HepG2 (cell line): Measurements from ENCODE around the gene SSX2IP. TPM values are rescaled to one million over a fixed set of nuclear protein-coding genes. Genes with fewer than 3 reads are reported as not detected.

Source experiments
- CHD2 ChIP-seq: IDR thresholded peaks from 2 replicates; pipeline ENCODE4 v1.6.1; 2011; ENCODE audit warnings: low read depth, low read length, improper control_type of control experiment
- GTF2F1 ChIP-seq: fragments of 150-350 bp; IDR thresholded peaks from 2 replicates; pipeline ENCODE4 v1.6.1; 2014; ENCODE audit warnings: low read length
- KAT8 ChIP-seq: IDR thresholded peaks from 2 replicates; pipeline ENCODE4 v1.6.1; 2016; ENCODE audit warnings: missing genetic modification reagents, missing compliant biosample characterization
- MTA3 ChIP-seq: sonication (generic); formaldehyde crosslinking; IDR thresholded peaks from 2 replicates; pipeline ENCODE4 v1.4.0; 2020; ENCODE audit warnings: missing genetic modification reagents
- SAP130 ChIP-seq: IDR thresholded peaks from 2 replicates; pipeline ENCODE4 v1.6.1; 2016; ENCODE audit warnings: low read depth
- TRIM24 ChIP-seq: sonication (generic); formaldehyde crosslinking; IDR thresholded peaks from 2 replicates; pipeline ENCODE4 v1.8.0; 2022; ENCODE audit warnings: mild to moderate bottlenecking, missing genetic modification reagents
- ZKSCAN5 ChIP-seq: sonication (generic); formaldehyde crosslinking; IDR thresholded peaks from 2 replicates; pipeline ENCODE4 v1.5.1; 2020; ENCODE audit warnings: mild to moderate bottlenecking, missing genetic modification reagents
- ZNF614 ChIP-seq: IDR thresholded peaks from 2 replicates; pipeline ENCODE4 v1.6.1; 2018; ENCODE audit warnings: missing biosample characterization, missing genetic modification reagents, inconsistent platforms, borderline replicate concordance
- polyA plus RNA-seq, 8 experiments: library from polyadenylated mRNA; depleted of rRNA in 3 of 8; stranded (reverse) in 7 of 8; unstranded in 1 of 8; fragments of >200 nt; fragmentation: Illumina TruSeq in 4 of 8; extraction: Trizol in 4 of 8; gene quantifications; 2 replicates each; pipeline versions ENCODE4 v1.2.1 to v1.2.3, GENCODE V29; 2011 to 2016; ENCODE audit warnings: low read depth in 4 of 8, missing spikeins in 1 of 8, mixed read lengths in 1 of 8; ENCODE audit not compliant: insufficient read depth in 1 of 8
- total RNA-seq, 5 experiments: library from RNA; depleted of rRNA; stranded (reverse); fragments of >200 nt; fragmentation: Illumina TruSeq; extraction: Trizol; gene quantifications; 2 replicates each; pipeline ENCODE4 v1.2.3, GENCODE V29; 2016; ENCODE audit warnings: low read depth in 1 of 5
- TF ChIP-seq, protein P1 (sequence below): sonication (generic); formaldehyde crosslinking; conservative IDR thresholded peaks from 2 replicates; pipeline ENCODE4 v1.8.0; 2022; ENCODE audit warnings: low read depth, missing genetic modification reagents
- TF ChIP-seq, protein P2 (sequence below): IDR thresholded peaks from 2 replicates; pipeline ENCODE4 v1.6.1; 2016
- TF ChIP-seq, protein P3 (sequence below): sonication (generic); formaldehyde crosslinking; IDR thresholded peaks from 2 replicates; pipeline ENCODE4 v1.4.0; 2020; ENCODE audit warnings: missing genetic modification reagents
- TF ChIP-seq, protein P4 (sequence below): sonication (generic); formaldehyde crosslinking; IDR thresholded peaks from 2 replicates; pipeline ENCODE4 v1.5.1; 2020; ENCODE audit warnings: missing genetic modification reagents, mild to moderate bottlenecking, borderline replicate concordance
- TF ChIP-seq, protein P5 (sequence below): sonication (generic); formaldehyde crosslinking; IDR thresholded peaks from 2 replicates; pipeline ENCODE4 v1.5.0; 2020; ENCODE audit warnings: missing genetic modification reagents, mild to moderate bottlenecking, borderline replicate concordance
- TF ChIP-seq, protein P6 (sequence below): sonication (generic); formaldehyde crosslinking; IDR thresholded peaks from 2 replicates; pipeline ENCODE4 v1.4.0; 2020; ENCODE audit warnings: missing genetic modification reagents

Gene SSX2IP
- total and polyA plus RNA-seq, 2 of the 13 experiments (the other 11 are each of a cell fraction or from before 2014, with no cell fraction given): 2.7 to 23.7 TPM

DNA sequence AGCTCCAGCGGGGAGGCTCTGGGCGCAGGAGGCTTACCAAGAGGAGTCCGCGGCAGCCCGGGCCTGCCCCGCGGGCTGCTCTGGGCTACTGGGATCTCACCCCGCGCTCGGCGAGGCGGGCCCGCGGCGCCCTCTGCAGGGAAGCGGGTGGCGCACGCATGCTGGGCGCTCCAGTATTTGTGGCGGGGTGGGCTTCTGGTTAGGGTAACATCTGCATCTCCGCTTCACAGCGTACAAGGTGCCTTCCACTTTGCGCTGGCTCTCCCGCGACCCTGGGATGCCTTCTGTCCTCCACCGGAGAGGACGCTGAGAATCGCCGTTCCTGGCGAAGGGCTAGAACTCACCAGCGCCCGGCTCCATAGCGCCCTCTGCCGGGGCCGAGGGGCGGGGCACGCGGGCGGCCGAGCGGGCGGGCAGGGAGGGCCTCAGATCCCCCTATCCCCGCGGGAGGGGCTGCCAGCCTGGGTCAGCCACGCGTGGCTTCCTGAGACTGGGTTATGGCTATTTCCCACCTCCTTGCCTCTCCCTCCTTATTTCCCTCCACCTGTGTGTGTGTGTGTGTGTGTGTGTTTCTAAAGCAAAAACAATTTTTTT is 69.4 kb downstream of the SSX2IP start (continued):
- TF ChIP-seq, protein P1, sequence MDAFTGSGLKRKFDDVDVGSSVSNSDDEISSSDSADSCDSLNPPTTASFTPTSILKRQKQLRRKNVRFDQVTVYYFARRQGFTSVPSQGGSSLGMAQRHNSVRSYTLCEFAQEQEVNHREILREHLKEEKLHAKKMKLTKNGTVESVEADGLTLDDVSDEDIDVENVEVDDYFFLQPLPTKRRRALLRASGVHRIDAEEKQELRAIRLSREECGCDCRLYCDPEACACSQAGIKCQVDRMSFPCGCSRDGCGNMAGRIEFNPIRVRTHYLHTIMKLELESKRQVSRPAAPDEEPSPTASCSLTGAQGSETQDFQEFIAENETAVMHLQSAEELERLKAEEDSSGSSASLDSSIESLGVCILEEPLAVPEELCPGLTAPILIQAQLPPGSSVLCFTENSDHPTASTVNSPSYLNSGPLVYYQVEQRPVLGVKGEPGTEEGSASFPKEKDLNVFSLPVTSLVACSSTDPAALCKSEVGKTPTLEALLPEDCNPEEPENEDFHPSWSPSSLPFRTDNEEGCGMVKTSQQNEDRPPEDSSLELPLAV (CRISPR knock-in tag): no peak
- TF ChIP-seq GTF2F1 (no peak), MTA3 (CRISPR knock-in tag) (no peak), CHD2 (no peak), TRIM24 (CRISPR knock-in tag) (no peak), ZNF614 (CRISPR knock-in tag) (no peak), KAT8 (CRISPR knock-in tag) (no peak), SAP130 (CRISPR knock-in tag) (peak; percentile 25; the same call in 1 of the 2 replicates), ZKSCAN5 (no peak)
- TF ChIP-seq, protein P2, sequence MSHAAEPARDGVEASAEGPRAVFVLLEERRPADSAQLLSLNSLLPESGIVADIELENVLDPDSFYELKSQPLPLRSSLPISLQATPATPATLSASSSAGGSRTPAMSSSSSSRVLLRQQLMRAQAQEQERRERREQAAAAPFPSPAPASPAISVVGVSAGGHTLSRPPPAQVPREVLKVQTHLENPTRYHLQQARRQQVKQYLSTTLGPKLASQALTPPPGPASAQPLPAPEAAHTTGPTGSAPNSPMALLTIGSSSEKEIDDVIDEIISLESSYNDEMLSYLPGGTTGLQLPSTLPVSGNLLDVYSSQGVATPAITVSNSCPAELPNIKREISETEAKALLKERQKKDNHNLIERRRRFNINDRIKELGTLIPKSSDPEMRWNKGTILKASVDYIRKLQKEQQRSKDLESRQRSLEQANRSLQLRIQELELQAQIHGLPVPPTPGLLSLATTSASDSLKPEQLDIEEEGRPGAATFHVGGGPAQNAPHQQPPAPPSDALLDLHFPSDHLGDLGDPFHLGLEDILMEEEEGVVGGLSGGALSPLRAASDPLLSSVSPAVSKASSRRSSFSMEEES (CRISPR knock-in tag): no peak
- TF ChIP-seq, protein P3, sequence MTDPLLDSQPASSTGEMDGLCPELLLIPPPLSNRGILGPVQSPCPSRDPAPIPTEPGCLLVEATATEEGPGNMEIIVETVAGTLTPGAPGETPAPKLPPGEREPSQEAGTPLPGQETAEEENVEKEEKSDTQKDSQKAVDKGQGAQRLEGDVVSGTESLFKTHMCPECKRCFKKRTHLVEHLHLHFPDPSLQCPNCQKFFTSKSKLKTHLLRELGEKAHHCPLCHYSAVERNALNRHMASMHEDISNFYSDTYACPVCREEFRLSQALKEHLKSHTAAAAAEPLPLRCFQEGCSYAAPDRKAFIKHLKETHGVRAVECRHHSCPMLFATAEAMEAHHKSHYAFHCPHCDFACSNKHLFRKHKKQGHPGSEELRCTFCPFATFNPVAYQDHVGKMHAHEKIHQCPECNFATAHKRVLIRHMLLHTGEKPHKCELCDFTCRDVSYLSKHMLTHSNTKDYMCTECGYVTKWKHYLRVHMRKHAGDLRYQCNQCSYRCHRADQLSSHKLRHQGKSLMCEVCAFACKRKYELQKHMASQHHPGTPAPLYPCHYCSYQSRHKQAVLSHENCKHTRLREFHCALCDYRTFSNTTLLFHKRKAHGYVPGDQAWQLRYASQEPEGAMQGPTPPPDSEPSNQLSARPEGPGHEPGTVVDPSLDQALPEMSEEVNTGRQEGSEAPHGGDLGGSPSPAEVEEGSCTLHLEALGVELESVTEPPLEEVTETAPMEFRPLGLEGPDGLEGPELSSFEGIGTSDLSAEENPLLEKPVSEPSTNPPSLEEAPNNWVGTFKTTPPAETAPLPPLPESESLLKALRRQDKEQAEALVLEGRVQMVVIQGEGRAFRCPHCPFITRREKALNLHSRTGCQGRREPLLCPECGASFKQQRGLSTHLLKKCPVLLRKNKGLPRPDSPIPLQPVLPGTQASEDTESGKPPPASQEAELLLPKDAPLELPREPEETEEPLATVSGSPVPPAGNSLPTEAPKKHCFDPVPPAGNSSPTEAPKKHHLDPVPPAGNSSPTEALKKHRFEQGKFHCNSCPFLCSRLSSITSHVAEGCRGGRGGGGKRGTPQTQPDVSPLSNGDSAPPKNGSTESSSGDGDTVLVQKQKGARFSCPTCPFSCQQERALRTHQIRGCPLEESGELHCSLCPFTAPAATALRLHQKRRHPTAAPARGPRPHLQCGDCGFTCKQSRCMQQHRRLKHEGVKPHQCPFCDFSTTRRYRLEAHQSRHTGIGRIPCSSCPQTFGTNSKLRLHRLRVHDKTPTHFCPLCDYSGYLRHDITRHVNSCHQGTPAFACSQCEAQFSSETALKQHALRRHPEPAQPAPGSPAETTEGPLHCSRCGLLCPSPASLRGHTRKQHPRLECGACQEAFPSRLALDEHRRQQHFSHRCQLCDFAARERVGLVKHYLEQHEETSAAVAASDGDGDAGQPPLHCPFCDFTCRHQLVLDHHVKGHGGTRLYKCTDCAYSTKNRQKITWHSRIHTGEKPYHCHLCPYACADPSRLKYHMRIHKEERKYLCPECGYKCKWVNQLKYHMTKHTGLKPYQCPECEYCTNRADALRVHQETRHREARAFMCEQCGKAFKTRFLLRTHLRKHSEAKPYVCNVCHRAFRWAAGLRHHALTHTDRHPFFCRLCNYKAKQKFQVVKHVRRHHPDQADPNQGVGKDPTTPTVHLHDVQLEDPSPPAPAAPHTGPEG (CRISPR knock-in tag): peak; percentile 93
- TF ChIP-seq, protein P4, sequence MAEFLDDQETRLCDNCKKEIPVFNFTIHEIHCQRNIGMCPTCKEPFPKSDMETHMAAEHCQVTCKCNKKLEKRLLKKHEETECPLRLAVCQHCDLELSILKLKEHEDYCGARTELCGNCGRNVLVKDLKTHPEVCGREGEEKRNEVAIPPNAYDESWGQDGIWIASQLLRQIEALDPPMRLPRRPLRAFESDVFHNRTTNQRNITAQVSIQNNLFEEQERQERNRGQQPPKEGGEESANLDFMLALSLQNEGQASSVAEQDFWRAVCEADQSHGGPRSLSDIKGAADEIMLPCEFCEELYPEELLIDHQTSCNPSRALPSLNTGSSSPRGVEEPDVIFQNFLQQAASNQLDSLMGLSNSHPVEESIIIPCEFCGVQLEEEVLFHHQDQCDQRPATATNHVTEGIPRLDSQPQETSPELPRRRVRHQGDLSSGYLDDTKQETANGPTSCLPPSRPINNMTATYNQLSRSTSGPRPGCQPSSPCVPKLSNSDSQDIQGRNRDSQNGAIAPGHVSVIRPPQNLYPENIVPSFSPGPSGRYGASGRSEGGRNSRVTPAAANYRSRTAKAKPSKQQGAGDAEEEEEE (CRISPR knock-in tag): no peak
- TF ChIP-seq, protein P5, sequence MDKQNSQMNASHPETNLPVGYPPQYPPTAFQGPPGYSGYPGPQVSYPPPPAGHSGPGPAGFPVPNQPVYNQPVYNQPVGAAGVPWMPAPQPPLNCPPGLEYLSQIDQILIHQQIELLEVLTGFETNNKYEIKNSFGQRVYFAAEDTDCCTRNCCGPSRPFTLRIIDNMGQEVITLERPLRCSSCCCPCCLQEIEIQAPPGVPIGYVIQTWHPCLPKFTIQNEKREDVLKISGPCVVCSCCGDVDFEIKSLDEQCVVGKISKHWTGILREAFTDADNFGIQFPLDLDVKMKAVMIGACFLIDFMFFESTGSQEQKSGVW (CRISPR knock-in tag): no peak
- TF ChIP-seq, protein P6, sequence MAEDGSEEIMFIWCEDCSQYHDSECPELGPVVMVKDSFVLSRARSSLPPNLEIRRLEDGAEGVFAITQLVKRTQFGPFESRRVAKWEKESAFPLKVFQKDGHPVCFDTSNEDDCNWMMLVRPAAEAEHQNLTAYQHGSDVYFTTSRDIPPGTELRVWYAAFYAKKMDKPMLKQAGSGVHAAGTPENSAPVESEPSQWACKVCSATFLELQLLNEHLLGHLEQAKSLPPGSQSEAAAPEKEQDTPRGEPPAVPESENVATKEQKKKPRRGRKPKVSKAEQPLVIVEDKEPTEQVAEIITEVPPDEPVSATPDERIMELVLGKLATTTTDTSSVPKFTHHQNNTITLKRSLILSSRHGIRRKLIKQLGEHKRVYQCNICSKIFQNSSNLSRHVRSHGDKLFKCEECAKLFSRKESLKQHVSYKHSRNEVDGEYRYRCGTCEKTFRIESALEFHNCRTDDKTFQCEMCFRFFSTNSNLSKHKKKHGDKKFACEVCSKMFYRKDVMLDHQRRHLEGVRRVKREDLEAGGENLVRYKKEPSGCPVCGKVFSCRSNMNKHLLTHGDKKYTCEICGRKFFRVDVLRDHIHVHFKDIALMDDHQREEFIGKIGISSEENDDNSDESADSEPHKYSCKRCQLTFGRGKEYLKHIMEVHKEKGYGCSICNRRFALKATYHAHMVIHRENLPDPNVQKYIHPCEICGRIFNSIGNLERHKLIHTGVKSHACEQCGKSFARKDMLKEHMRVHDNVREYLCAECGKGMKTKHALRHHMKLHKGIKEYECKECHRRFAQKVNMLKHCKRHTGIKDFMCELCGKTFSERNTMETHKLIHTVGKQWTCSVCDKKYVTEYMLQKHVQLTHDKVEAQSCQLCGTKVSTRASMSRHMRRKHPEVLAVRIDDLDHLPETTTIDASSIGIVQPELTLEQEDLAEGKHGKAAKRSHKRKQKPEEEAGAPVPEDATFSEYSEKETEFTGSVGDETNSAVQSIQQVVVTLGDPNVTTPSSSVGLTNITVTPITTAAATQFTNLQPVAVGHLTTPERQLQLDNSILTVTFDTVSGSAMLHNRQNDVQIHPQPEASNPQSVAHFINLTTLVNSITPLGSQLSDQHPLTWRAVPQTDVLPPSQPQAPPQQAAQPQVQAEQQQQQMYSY (CRISPR knock-in tag): no peak
